Esophagus squamous epithelium (tissue), 4 donors: Measurements from ENCODE around the gene SULT1E1.

ENCODE experiments used
- CTCF ChIP-seq, 6 experiments: fragments of 450-650 bp in 4 of 6; fragments of 200-600 bp in 2 of 6; sonication (generic) in 2 of 6; IDR thresholded peaks; one replicate each; pipeline ENCODE4 v1.5.1; 2016 to 2019; ENCODE audit warnings: antibody characterized with exemption in 6 of 6, mild to moderate bottlenecking in 4 of 6, moderate library complexity in 4 of 6
- POLR2A ChIP-seq, 4 donors: fragments of 450-650 bp; IDR thresholded peaks; one replicate each; pipeline ENCODE4 v1.6.1; 2017; ENCODE audit warnings: antibody characterized with exemption in 4 of 4, mild to moderate bottlenecking in 4 of 4, moderate library complexity in 3 of 4

GRCh38 chr4:69818060-69818639 lies 41.8 kb downstream of the SULT1E1 start:
- TF ChIP-seq POLR2A (IDR thresholded peaks at IDR 0.05) = no peak
- no peak for TF ChIP-seq CTCF (IDR thresholded peaks at IDR 0.05)
